A549 (cell line): ENCODE results near the gene LDLRAD3. TPM values are rescaled to one million over a fixed set of nuclear protein-coding genes. Genes with fewer than 3 reads are reported as not detected.

Source experiments
- ATAC-seq, 2 experiments: fragments of 200-7000 bp in 1 of 2; fragments of >200 bp in 1 of 2; cut with Nextera tagmentation in 1 of 2; cut with Tn5 transposase in 1 of 2; 3 replicates each; pipeline versions ENCODE4 v1.8.0 to v1.9.1; 2018 to 2020; ENCODE audit warnings: mild to moderate bottlenecking in 1 of 2, moderate library complexity in 1 of 2
- CTCF ChIA-PET: fragments of 300-600 bp; sonication (Branson Sonifier 250); formaldehyde crosslinking; extraction: SDS; loops from one replicate; lab custom pipeline; 2021; ENCODE audit warnings: antibody characterized with exemption, inconsistent platforms; lab: Yijun Ruan, JAX
- POLR2A ChIA-PET: fragments of 350-600 bp; formaldehyde crosslinking; extraction: SDS; loops from one replicate; lab custom pipeline; 2021; ENCODE audit warnings: antibody characterized with exemption, inconsistent platforms; lab: Yijun Ruan, JAX
- DNase-seq, 2 experiments: peaks; one replicate each; pipeline versions ENCODE4 v3.0.0 to v3.0.0-alpha.2; 2011 to 2016; ENCODE audit warnings: low read depth in 1 of 2, low spot score in 1 of 2
- FAIRE-seq: peaks from 2 replicates; lab custom pipeline; 2011; peaks lifted over from hg19 to GRCh38; lab: Jason Lieb, UNC
- H3K27ac ChIP-seq, 2 experiments: fragments of >200 bp; sonication (Bioruptor Twin); formaldehyde crosslinking; 3 replicates each; pipeline ENCODE4 v1.5.1; 2016 to 2017
- H3K4me1 ChIP-seq: fragments of >200 bp; sonication (Bioruptor Twin); formaldehyde crosslinking; 3 replicates; pipeline ENCODE4 v1.6.1; 2016
- H3K4me2 ChIP-seq: fragments of >200 bp; sonication (Bioruptor Twin); formaldehyde crosslinking; 3 replicates; pipeline ENCODE4 v1.6.1; 2016
- H3K4me3 ChIP-seq: fragments of >200 bp; sonication (Bioruptor Twin); formaldehyde crosslinking; 3 replicates; pipeline ENCODE4 v1.5.1; 2016
- H3K9me3 ChIP-seq: fragments of >200 bp; sonication (Bioruptor Twin); formaldehyde crosslinking; 3 replicates; pipeline ENCODE4 v1.6.1; 2016
- CBX8 ChIP-seq: fragments of 200-600 bp; sonication (generic); IDR thresholded peaks from 2 replicates; pipeline ENCODE4 v1.6.1; 2016
- EHMT2 ChIP-seq: fragments of 200-600 bp; sonication (generic); IDR thresholded peaks from 2 replicates; pipeline ENCODE4 v1.6.1; 2016; ENCODE audit warnings: antibody characterized with exemption, low read depth, mild to moderate bottlenecking, moderate library complexity
- ELK1 ChIP-seq: fragments of 150-350 bp; IDR thresholded peaks from 2 replicates; pipeline ENCODE4 v1.6.1; 2014; ENCODE audit warnings: low read depth, mild to moderate bottlenecking, low read length
- FOSB ChIP-seq: fragments of 250-450 bp; sonication (Bioruptor Pico); IDR thresholded peaks from 2 replicates; pipeline ENCODE4 v1.5.0; 2020; ENCODE audit warnings: mild to moderate bottlenecking, moderate library complexity
- FOXS1 ChIP-seq: fragments of 250-450 bp; sonication (Bioruptor Pico); IDR thresholded peaks from 2 replicates; pipeline ENCODE4 v1.5.0; 2020; ENCODE audit warnings: mild to moderate bottlenecking, moderate library complexity
- HDAC2 ChIP-seq: fragments of 200-600 bp; sonication (generic); IDR thresholded peaks from 2 replicates; pipeline ENCODE4 v1.6.1; 2016
- JUN ChIP-seq, 2 experiments: fragments of >200 bp; sonication (Bioruptor Twin); formaldehyde crosslinking; IDR thresholded peaks; 2 replicates in 1 of 2; 3 replicates in 1 of 2; pipeline ENCODE4 v1.6.1; 2016 to 2017
- KDM1A ChIP-seq: fragments of 200-600 bp; sonication (generic); IDR thresholded peaks from 2 replicates; pipeline ENCODE4 v1.6.1; 2016; ENCODE audit warnings: low read depth, mild to moderate bottlenecking
- MAFK ChIP-seq: fragments of 450-650 bp; IDR thresholded peaks from 2 replicates; pipeline ENCODE4 v1.6.1; 2014; ENCODE audit not compliant: partially characterized antibody
- MYC ChIP-seq: IDR thresholded peaks from 2 replicates; pipeline ENCODE4 v1.6.1; 2012; ENCODE audit warnings: mild to moderate bottlenecking, inconsistent platforms, low read length, improper control_type of control experiment, borderline replicate concordance
- NFE2L2 ChIP-seq: fragments of 150-350 bp; conservative IDR thresholded peaks from 2 replicates; pipeline ENCODE4 v1.6.1; 2014; ENCODE audit warnings: low read length
- PHF8 ChIP-seq: fragments of 200-600 bp; sonication (generic); IDR thresholded peaks from 2 replicates; pipeline ENCODE4 v1.6.1; 2016; ENCODE audit warnings: low read depth, mild to moderate bottlenecking, antibody characterized with exemption, moderate library complexity, borderline replicate concordance
- POLR2AphosphoS2 ChIP-seq: conservative IDR thresholded peaks from 2 replicates; pipeline ENCODE4 v1.6.1; 2012; ENCODE audit warnings: low read length, improper control_type of control experiment, inconsistent platforms
- RAD21 ChIP-seq, 2 experiments: fragments of >200 bp in 1 of 2; sonication (Bioruptor Twin) in 1 of 2; formaldehyde crosslinking in 1 of 2; IDR thresholded peaks in 1 of 2; conservative IDR thresholded peaks in 1 of 2; 2 replicates in 1 of 2; 3 replicates in 1 of 2; pipeline ENCODE4 v1.6.1; 2012 to 2018; ENCODE audit warnings: inconsistent platforms in 1 of 2
- RARB ChIP-seq: fragments of 250-450 bp; sonication (Bioruptor Pico); IDR thresholded peaks from 2 replicates; pipeline ENCODE4 v1.8.0; 2021; ENCODE audit warnings: mild to moderate bottlenecking, moderate library complexity
- RCOR1 ChIP-seq: fragments of 150-350 bp; IDR thresholded peaks from 2 replicates; pipeline ENCODE4 v1.6.1; 2014; ENCODE audit warnings: antibody characterized with exemption, low read length, low read depth
- RFX5 ChIP-seq: fragments of 450-650 bp; IDR thresholded peaks from 2 replicates; pipeline ENCODE4 v1.7.1; 2014; ENCODE audit warnings: antibody characterized with exemption, mild to moderate bottlenecking, moderate library complexity
- ZC3H11A ChIP-seq: fragments of 450-650 bp; IDR thresholded peaks from 2 replicates; pipeline ENCODE4 v1.6.1; 2014; ENCODE audit warnings: antibody characterized with exemption, mild to moderate bottlenecking
- ZFP36 ChIP-seq: fragments of 450-650 bp; IDR thresholded peaks from 2 replicates; pipeline ENCODE4 v1.6.1; 2014; ENCODE audit warnings: borderline replicate concordance; ENCODE audit not compliant: partially characterized antibody
- ZSCAN20 ChIP-seq: fragments of 250-450 bp; sonication (Bioruptor Pico); IDR thresholded peaks from 2 replicates; pipeline ENCODE4 v1.8.0; 2022; ENCODE audit warnings: mild to moderate bottlenecking, moderate library complexity
- WGBS: methylation state at CpG from one replicate; pipeline ENCODE4 v1.1.6; 2017; ENCODE audit errors: missing lambda C conversion rate; 5-methylcytosine and 5-hydroxymethylcytosine counted together
- polyA plus RNA-seq, 4 experiments: library from polyadenylated mRNA; depleted of rRNA in 3 of 4; stranded (reverse); fragments of >200 nt; fragmentation: RNase III in 1 of 4; extraction: RNeasy Plus Mini Kit Qiagen cat#74134 plus additional on column Dnase treatment in 1 of 4; gene quantifications; 2 replicates in 3 of 4; 3 replicates in 1 of 4; pipeline ENCODE4 v1.2.3, GENCODE V29; 2011 to 2017

The LDLRAD3 gene
- polyA plus RNA-seq, 2 of the 4 experiments (the other 2 are of a cell fraction) = 10.5 to 13.2 TPM

DNA sequence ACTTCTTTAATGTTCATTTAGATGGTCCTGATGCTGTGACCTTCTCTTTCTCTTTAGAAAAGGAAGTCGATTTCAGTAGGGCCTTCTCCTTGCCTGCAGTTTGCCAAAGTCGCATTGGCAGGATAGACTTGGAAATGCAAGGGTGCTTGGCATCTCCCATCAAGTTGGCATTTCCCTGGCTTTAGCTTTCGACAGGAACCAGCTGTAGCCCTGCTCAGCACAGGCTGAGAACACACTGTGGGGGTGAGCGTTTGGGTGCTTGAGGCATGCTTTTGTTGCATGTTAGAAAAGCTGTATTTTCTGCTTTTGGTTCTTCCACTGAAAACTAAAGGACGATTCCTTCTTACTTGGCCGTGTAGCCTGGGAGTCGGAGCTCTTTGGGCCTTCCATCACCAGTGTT lies 37.7 kb downstream of the LDLRAD3 start:
- ChIA-PET CTCF (interaction anchor here (1.1 kb wide), 1 partner anchor 497 kb away, joined by 4 read pairs; no protein-coding TSS in a partner anchor), POLR2A (no interaction called here)
- no peak for FAIRE-seq
- TF ChIP-seq KDM1A (no peak), MAFK (no peak), ZFP36 (no peak), RCOR1 (no peak), PHF8 (no peak), NFE2L2 (no peak)
- Histone ChIP-seq H3K4me3 (no peak overlapping the region), H3K9me3 (no peaks in the 10 kb centered on the region), H3K4me1 (no peaks in the 10 kb centered on the region), H3K27ac (no peak overlapping the region), H3K4me2 (no peak overlapping the region)
- WGBS = 78% methylated on average over 7 of the region's 7 CpGs
- no peak for DNase-seq
- ATAC-seq = no peak

GRCh38 chr11:35982061-35982460 lies 38.2 kb downstream of the LDLRAD3 start:
- DNase-seq (no peak), ATAC-seq (no peak), FAIRE-seq (no peak)
- H3K4me1 ChIP-seq = no peaks in the 10 kb centered on the region
- TF ChIP-seq NFE2L2 = no peak
- TF ChIP-seq CBX8 = no peak
- TF ChIP-seq POLR2AphosphoS2 = no peak
- TF ChIP-seq EHMT2 = no peak
- TF ChIP-seq RARB (CRISPR knock-in tag) = no peak
- no peak for TF ChIP-seq RFX5
- TF ChIP-seq ZFP36 = no peak
- no peak for TF ChIP-seq MAFK
- H3K9me3 ChIP-seq = no peaks in the 10 kb centered on the region
- no peak overlapping the region for H3K4me3 ChIP-seq
- H3K27ac ChIP-seq = no peak overlapping the region
- 95% methylated on average over 8 of the region's 8 CpGs for WGBS
- ChIA-PET CTCF (interaction anchor here (1.1 kb wide), 1 partner anchor 497 kb away, joined by 4 read pairs; no protein-coding TSS in a partner anchor), POLR2A (no interaction called here)
- no peak overlapping the region for H3K4me2 ChIP-seq

GRCh38 chr11:35983981-35984380 lies 40.1 kb downstream of the LDLRAD3 start:
- Histone ChIP-seq H3K4me1 (no peaks in the 10 kb centered on the region), H3K4me2 (no peak overlapping the region)

DNA sequence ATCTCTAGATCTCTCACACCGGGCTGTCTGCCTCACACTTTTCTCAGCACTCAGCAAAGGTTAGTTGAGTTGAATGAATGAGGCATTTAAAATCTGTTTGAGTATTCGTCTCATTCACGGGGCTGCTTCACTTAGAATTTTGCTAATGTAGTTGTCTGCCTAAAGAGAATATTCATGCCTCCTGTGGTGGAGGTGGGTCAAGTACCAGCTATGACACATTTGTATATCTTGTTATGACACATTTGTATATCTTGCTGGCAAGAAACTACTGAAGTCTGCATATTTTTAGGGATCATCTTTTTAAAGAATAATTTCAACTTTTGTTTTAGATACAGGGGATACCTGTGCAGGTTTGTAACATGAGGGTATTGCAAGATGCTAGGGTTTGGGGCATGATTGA lies 43.1 kb downstream of the LDLRAD3 start:
- Histone ChIP-seq H3K27ac (no peak overlapping the region), H3K9me3 (peaks cover 2% of the 10 kb centered on the region; the same call in 1 of the 3 replicates), H3K4me3 (no peak overlapping the region), H3K4me2 (no peak overlapping the region), H3K4me1 (0 out of 3 replicates have a peak, but pooled peaks cover 4% of the 10 kb centered on the region)
- 68% methylated on average over 3 of the region's 3 CpGs for WGBS
- ATAC-seq (no peak), FAIRE-seq (no peak), DNase-seq (no peak)
- POLR2A ChIA-PET = no interaction called here
- TF ChIP-seq ELK1 = no peak
- TF ChIP-seq HDAC2 = no peak
- TF ChIP-seq FOSB (CRISPR knock-in tag) = no peak
- TF ChIP-seq ZSCAN20 (CRISPR knock-in tag) = no peak
- CTCF ChIA-PET = interaction anchor here (0.8 to 1.1 kb wide), 2 partner anchors 10 to 280 kb away, joined by 3 read pairs; no protein-coding TSS in a partner anchor

More at GRCh38 chr11:35983981-35984380, 40.1 kb downstream of the LDLRAD3 start:
- ATAC-seq (no peak), FAIRE-seq (no peak), DNase-seq (no peak)
- Histone ChIP-seq H3K9me3 (peaks cover 2% of the 10 kb centered on the region; the same call in 1 of the 3 replicates), H3K27ac (no peak overlapping the region), H3K4me3 (no peak overlapping the region)
- WGBS = 97% methylated on average over 1 of the region's 1 CpG
- TF ChIP-seq MYC = no peak
- no peak for TF ChIP-seq FOXS1
- TF ChIP-seq KDM1A = no peak
- no peak for TF ChIP-seq ZSCAN20 (CRISPR knock-in tag)
- no peak for TF ChIP-seq JUN (IDR thresholded peaks at IDR 0.05)
- TF ChIP-seq EHMT2 = no peak
- TF ChIP-seq ZC3H11A = no peak
- no peak for TF ChIP-seq POLR2AphosphoS2
- no peak for TF ChIP-seq RAD21 (conservative IDR thresholded peaks at IDR 0.05 in 1 of 2, IDR thresholded peaks at IDR 0.05 in 1 of 2)
- CTCF ChIA-PET = interaction anchor here (1.9 kb wide), 1 partner anchor 162 kb away, joined by 7 read pairs; no protein-coding TSS in a partner anchor
- POLR2A ChIA-PET = no interaction called here
